ENCODE results near the gene MYO16.

The MYO16 gene

GRCh38 chr13:109126178-109126577, 496.8 kb downstream of the MYO16 start:
- H3K4me2 ChIP-seq (ENCODE audit: low read depth, low read length, poor library complexity, severe bottlenecking) = no peak overlapping the region
- H2AFZ ChIP-seq (ENCODE audit: low read depth, low read length, severe bottlenecking) = no peak overlapping the region
- H3K27me3 ChIP-seq (ENCODE audit: low read length) = no peaks in the 10 kb centered on the region
- H4K20me1 ChIP-seq (ENCODE audit: low read depth, low read length) = no peaks in the 10 kb centered on the region
- no peak overlapping the region for H3K9ac ChIP-seq (ENCODE audit: low read length)
- TF ChIP-seq CTCF (IDR thresholded peaks at IDR 0.05; ENCODE audit: insufficient read depth, low read length, poor library complexity, severe bottlenecking) = no peak
- TF ChIP-seq EZH2phosphoT487 (conservative IDR thresholded peaks at IDR 0.05; ENCODE audit: low read length) = no peak
- no peak overlapping the region for H3K27ac ChIP-seq (ENCODE audit: low read depth, low read length)
- H3K9me2 ChIP-seq (replicated peaks; ENCODE audit: insufficient read depth, low read length) = no peaks in the 10 kb centered on the region
- no peaks in the 10 kb centered on the region for H3K9me3 ChIP-seq (ENCODE audit: insufficient read depth, low read length)
- H3K4me3 ChIP-seq (ENCODE audit: insufficient read depth, low read length, poor library complexity, severe bottlenecking) = no peak overlapping the region
- no peaks in the 10 kb centered on the region for H3K36me3 ChIP-seq (ENCODE audit: low read length)
- no peaks in the 10 kb centered on the region for H3K79me2 ChIP-seq (ENCODE audit: insufficient read depth, low read length)
- H3F3A ChIP-seq (ENCODE audit: insufficient read depth) = no peaks in the 10 kb centered on the region

GRCh38 chr13:109126891-109127641, 497.7 kb downstream of the MYO16 start:
- H3K27me3 ChIP-seq (ENCODE audit: low read length) = no peaks in the 10 kb centered on the region
- H3K9me2 ChIP-seq (replicated peaks; ENCODE audit: insufficient read depth, low read length) = no peaks in the 10 kb centered on the region
- no peaks in the 10 kb centered on the region for H3K9me3 ChIP-seq (ENCODE audit: insufficient read depth, low read length)
- no peak overlapping the region for H3K27ac ChIP-seq (ENCODE audit: low read depth, low read length)
- TF ChIP-seq EZH2phosphoT487 (conservative IDR thresholded peaks at IDR 0.05; ENCODE audit: low read length) (no peak), CTCF (IDR thresholded peaks at IDR 0.05; ENCODE audit: insufficient read depth, low read length, poor library complexity, severe bottlenecking) (no peak)
- no peak overlapping the region for H2AFZ ChIP-seq (ENCODE audit: low read depth, low read length, severe bottlenecking)
- no peak overlapping the region for H3K4me2 ChIP-seq (ENCODE audit: low read depth, low read length, poor library complexity, severe bottlenecking)
- no peaks in the 10 kb centered on the region for H3F3A ChIP-seq (ENCODE audit: insufficient read depth)
- no peaks in the 10 kb centered on the region for H3K36me3 ChIP-seq (ENCODE audit: low read length)
- H4K20me1 ChIP-seq (ENCODE audit: low read depth, low read length) = no peaks in the 10 kb centered on the region
- H3K4me3 ChIP-seq (ENCODE audit: insufficient read depth, low read length, poor library complexity, severe bottlenecking) = no peak overlapping the region
- no peaks in the 10 kb centered on the region for H3K79me2 ChIP-seq (ENCODE audit: insufficient read depth, low read length)
- H3K9ac ChIP-seq (ENCODE audit: low read length) = no peak overlapping the region

- no peak for TF ChIP-seq EZH2phosphoT487 (conservative IDR thresholded peaks at IDR 0.05; ENCODE audit: low read length)
- no peak for TF ChIP-seq CTCF (IDR thresholded peaks at IDR 0.05; ENCODE audit: insufficient read depth, low read length, poor library complexity, severe bottlenecking)
- no peak overlapping the region for H3K4me2 ChIP-seq (ENCODE audit: low read depth, low read length, poor library complexity, severe bottlenecking)
- no peaks in the 10 kb centered on the region for H3K36me3 ChIP-seq (ENCODE audit: low read length)
- no peaks in the 10 kb centered on the region for H3K9me2 ChIP-seq (replicated peaks; ENCODE audit: insufficient read depth, low read length)
- H3K4me3 ChIP-seq (ENCODE audit: insufficient read depth, low read length, poor library complexity, severe bottlenecking) = no peak overlapping the region
- H3K27me3 ChIP-seq (ENCODE audit: low read length) = no peaks in the 10 kb centered on the region
- no peaks in the 10 kb centered on the region for H3K79me2 ChIP-seq (ENCODE audit: insufficient read depth, low read length)
- no peaks in the 10 kb centered on the region for H3K9me3 ChIP-seq (ENCODE audit: insufficient read depth, low read length)
- no peaks in the 10 kb centered on the region for H3F3A ChIP-seq (ENCODE audit: insufficient read depth)
- H4K20me1 ChIP-seq (ENCODE audit: low read depth, low read length) = no peaks in the 10 kb centered on the region
- H3K27ac ChIP-seq (ENCODE audit: low read depth, low read length) = no peak overlapping the region
- no peak overlapping the region for H2AFZ ChIP-seq (ENCODE audit: low read depth, low read length, severe bottlenecking)
- H3K9ac ChIP-seq (ENCODE audit: low read length) = no peak overlapping the region
Measured at GRCh38 chr13:109128121-109128520, 498.7 kb downstream of the MYO16 start.
